NCI-H460 (cell line): Measurements from ENCODE around the gene AZU1. TPM values are rescaled to one million over a fixed set of nuclear protein-coding genes. Genes with fewer than 3 reads are reported as not detected.

Experiments
- DNase-seq: peaks from one replicate; pipeline ENCODE4 v3.0.0-alpha.2; 2016; ENCODE audit warnings: low read depth; ENCODE audit errors: extremely low read depth
- polyA plus RNA-seq: library from polyadenylated mRNA; depleted of rRNA; stranded (reverse); fragments of >200 nt; gene quantifications from 2 replicates; pipeline ENCODE4 v1.2.3, GENCODE V29; 2014; cell fraction: nucleus; rRNA removed
- total RNA-seq: library from RNA; depleted of rRNA; stranded (reverse); fragments of >200 nt; shearing (Covaris generic); gene quantifications from 2 replicates; pipeline ENCODE4 v1.2.3, GENCODE V29; 2014; rRNA removed

AZU1 gene
- 0.35 TPM in 1 of 2 replicates, not detected in the other for total RNA-seq
- 1.3 TPM in 1 of 2 replicates, not detected in the other for polyA plus RNA-seq

- no peak for DNase-seq
Observed at GRCh38 chr19:827710-828321, at the start of gene AZU1. Gene AZU1, plus strand, starts transcription at chr19:827837. Its CDS starts 10 bp downstream, at chr19:827847.

DNA sequence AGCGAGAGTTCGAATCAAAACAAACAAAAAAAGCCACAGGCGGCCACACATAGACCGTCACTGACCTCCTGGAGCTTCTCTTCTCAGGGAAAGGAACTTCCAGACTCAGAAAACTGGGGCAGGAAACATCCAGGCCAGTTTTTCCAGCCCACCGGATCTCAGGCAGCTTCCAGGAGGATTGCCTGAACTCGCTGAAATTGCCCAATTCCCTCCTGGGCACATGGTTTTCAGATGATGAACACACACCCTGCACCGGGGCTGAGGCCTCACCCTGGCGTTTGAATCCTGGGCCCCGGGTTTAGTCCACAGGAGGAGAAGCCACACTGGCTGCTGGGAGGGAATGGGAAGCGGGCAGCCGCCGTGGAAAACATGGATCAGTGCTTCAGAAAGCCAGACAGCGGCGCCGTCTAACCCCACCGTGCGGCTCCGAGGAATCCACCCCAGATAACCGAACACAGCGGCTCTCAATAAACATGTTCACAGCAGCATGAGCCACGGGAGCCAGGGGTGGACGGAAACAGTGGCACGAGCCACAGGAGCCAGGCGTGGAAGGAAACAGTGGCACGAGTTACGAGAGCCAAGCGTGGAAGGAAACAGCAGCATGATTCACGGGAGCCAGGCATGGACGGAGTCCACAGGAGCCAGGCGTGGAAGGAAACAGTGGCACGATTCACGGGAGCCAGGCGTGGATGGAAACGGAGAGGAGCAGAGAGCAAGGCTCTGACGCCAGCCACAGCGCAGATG is 48.6 kb upstream of the AZU1 start:
- DNase-seq, result peak; percentile 68

GRCh38 chr19:780935-781334 is 46.7 kb upstream of the AZU1 start:
- DNase-seq, result no peak

GRCh38 chr19:781800-782184 is 45.8 kb upstream of the AZU1 start:
- DNase-seq, result no peak

DNA sequence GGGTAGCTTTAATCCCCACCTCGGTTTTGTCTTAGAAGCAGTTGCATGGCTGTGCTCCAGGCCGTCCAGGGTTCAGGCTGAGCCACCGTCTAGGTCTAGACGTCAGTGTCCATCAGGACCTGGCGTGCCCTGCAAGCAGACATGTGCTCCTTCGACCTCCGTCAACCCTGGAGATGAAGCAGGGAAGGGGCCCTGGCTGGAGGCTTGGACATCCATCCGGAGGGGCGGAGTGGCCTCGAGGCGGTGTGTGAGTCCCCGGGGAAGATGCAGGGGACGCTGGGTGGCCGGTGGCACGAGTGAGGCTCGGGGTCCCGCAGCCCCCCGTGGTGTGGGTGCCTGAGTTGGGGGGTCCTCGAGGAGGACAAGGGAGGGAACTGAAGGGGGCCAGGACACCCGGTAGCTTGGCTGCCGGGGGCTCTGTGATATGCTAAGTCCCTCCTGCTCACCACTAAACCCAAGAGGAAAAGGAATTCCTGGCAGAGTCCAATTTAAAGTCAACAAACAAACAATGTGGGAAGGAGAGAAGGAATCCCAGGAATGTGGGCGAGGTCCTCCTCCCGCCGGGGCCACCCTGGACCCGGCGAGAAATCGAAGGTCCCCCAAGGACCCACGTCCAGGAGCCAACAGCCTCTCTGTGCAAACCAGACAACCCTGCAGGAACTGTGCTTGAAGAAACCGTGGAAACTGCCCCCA is 45.3 kb upstream of the AZU1 start:
- peak; percentile 81 for DNase-seq

DNA sequence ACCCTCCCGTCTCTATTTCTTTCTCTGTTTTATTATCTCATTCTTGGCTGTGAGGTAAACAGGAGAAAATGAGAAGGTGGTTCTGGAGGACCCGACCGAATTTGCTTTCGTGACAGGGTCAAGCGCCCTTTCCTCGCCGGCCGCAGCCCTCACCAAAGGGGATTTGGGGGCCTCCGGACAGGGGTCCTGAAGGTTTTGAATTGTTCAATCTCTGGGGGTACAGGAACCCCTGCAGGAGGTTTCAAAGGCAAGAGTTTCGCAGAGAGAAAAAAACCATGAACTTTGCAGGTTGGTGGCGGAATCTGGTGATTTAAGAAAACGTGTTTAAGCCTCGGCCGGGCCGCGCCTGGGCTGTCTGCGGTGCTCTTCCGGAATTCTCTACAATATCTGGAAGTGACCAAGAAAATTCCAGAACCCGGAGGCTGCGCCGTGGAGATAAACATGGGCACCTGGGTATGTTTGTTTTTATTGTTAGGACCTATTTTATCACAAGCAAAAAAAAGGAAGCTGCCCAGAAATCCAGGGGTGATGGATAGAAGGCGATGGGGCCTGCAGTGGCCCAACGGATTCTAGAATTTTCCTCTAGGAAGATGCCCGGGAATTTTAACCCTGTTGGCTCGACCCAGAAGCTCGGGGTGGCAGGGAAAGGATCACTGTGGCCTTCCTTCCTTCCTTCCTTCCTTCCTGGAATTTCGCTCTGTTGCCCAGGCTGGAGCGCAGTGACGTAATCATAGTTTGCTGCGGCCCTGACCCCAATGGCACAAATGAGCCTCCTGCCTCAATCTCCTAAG is 44.6 kb upstream of the AZU1 start:
- peak; percentile 46 for DNase-seq

GRCh38 chr19:784541-784940 is 43.1 kb upstream of the AZU1 start:
- no peak for DNase-seq

- no peak for DNase-seq
Observed at GRCh38 chr19:787536-787935, 40.1 kb upstream of the AZU1 start.

- no peak for DNase-seq
Observed at GRCh38 chr19:788686-788982, 39.0 kb upstream of the AZU1 start.

- DNase-seq, result no peak
Observed at GRCh38 chr19:788983-789700, 38.5 kb upstream of the AZU1 start.

DNA sequence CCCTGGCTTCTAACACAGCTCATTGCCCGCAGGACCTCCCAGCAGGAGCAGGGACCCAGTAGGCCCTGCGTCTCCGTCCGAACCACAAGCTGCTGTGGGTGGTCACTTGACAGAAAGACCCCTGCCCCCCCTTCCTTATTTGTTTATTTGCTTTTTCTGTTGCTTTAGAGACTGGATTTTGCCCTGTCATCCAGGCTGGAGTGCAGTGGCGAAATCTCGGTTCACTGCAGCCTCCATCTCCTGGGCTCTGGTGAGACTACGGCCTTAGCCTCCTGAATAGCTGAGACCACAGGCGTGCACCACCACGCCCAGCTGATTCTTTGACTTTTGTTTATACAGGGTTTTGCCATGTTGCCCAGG is 38.0 kb upstream of the AZU1 start:
- DNase-seq, result no peak

GRCh38 chr19:791007-791566 is 36.5 kb upstream of the AZU1 start:
- no peak for DNase-seq

GRCh38 chr19:791567-792305 is 35.9 kb upstream of the AZU1 start:
- DNase-seq, result no peak

- no peak for DNase-seq
Observed at GRCh38 chr19:792306-792885, 35.2 kb upstream of the AZU1 start.

DNA sequence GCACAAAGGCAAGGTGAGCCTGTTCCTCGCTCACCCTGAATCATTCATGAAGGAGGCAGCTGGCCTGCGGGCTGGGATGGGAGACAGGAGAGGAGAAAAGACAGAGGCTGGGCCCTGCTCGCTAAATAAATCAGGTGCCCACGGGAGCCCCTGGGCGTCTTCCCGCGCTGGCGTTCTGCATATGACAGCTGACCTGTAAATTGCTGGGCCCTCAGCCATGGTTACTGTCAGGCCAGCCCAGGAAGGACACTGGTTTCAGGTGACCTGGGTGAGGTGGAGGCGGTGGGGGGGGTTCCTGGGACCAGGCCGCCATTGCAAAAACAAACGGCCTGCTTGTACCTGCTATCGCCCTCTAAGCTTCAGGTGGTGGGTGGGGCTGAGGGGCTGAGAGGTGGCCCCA is 33.8 kb upstream of the AZU1 start:
- no peak for DNase-seq

GRCh38 chr19:795073-795611 is 32.5 kb upstream of the AZU1 start:
- no peak for DNase-seq

- no peak for DNase-seq
Observed at GRCh38 chr19:795691-796581, 31.7 kb upstream of the AZU1 start.
